Panc1 (cell line): ENCODE data around the gene COA8. TPM values are rescaled to one million over a fixed set of nuclear protein-coding genes. Genes with fewer than 3 reads are reported as not detected.

Experiments used
- ATAC-seq: fragments of 200-7000 bp; cut with Tn5 transposase; 2 replicates; pipeline ENCODE4 v1.9.1; 2020; ENCODE audit warnings: mild to moderate bottlenecking, moderate library complexity
- BruUV-seq: library from RNA; stranded (reverse); fragments of 400-500 nt; replicated peaks from 2 replicates; lab custom pipeline; 2021; lab: Mats Ljungman, UMichigan
- CTCF ChIA-PET: fragments of 300-600 bp; sonication (Branson Sonifier 250); formaldehyde crosslinking; loops from one replicate; lab custom pipeline; 2022; ENCODE audit warnings: antibody characterized with exemption; lab: Charles Lee
- POLR2A ChIA-PET: fragments of 300-600 bp; sonication (Branson Sonifier 250); formaldehyde crosslinking; loops from one replicate; lab custom pipeline; 2022; ENCODE audit warnings: antibody characterized with exemption; lab: Charles Lee
- DNase-seq: peaks from one replicate; pipeline ENCODE4 v3.0.0-alpha.2; 2010; ENCODE audit warnings: low read depth, low spot score
- H3K27ac ChIP-seq: 2 replicates; pipeline ENCODE4 v1.5.1; 2011; ENCODE audit warnings: mild to moderate bottlenecking, low read length, inconsistent platforms
- H3K27me3 ChIP-seq: fragments of 200-500 bp; sonication (Bioruptor generic); 2 replicates; pipeline ENCODE4 v1.6.0; 2014; ENCODE audit warnings: low read length, inconsistent platforms; ENCODE audit not compliant: control insufficient read depth, insufficient read depth
- H3K36me3 ChIP-seq: fragments of 200-500 bp; sonication (Bioruptor generic); 2 replicates; pipeline ENCODE4 v1.5.1; 2014; ENCODE audit warnings: inconsistent platforms, mild to moderate bottlenecking, low read length, moderate library complexity; ENCODE audit not compliant: control insufficient read depth, insufficient read depth
- H3K4me1 ChIP-seq: 2 replicates; pipeline ENCODE4 v1.5.1; 2011; ENCODE audit warnings: inconsistent platforms, mild to moderate bottlenecking, low read length, moderate library complexity; ENCODE audit not compliant: control insufficient read depth, insufficient read depth
- H3K4me3 ChIP-seq, 2 experiments: 2 replicates each; pipeline ENCODE4 v1.5.1; 2011 to 2012; ENCODE audit warnings: low read depth in 2 of 2, low read length in 2 of 2, mild to moderate bottlenecking in 2 of 2, inconsistent platforms in 1 of 2, moderate library complexity in 1 of 2
- H3K9me3 ChIP-seq: fragments of 200-500 bp; sonication (Bioruptor generic); 2 replicates; pipeline ENCODE4 v1.5.1; 2014; ENCODE audit warnings: low read depth, mild to moderate bottlenecking, inconsistent platforms, low read length, moderate library complexity; ENCODE audit not compliant: control insufficient read depth, insufficient read depth
- CTCF ChIP-seq: fragments of 450-650 bp; IDR thresholded peaks from 2 replicates; pipeline ENCODE4 v1.5.1; 2017; ENCODE audit warnings: mild to moderate bottlenecking
- POLR2AphosphoS5 ChIP-seq: IDR thresholded peaks from 2 replicates; pipeline ENCODE4 v1.6.1; 2012; ENCODE audit warnings: mild to moderate bottlenecking, low read depth, low read length, moderate library complexity
- SIN3A ChIP-seq: IDR thresholded peaks from 2 replicates; pipeline ENCODE4 v1.6.1; 2012; ENCODE audit warnings: low read depth, mild to moderate bottlenecking, low read length, moderate library complexity, borderline replicate concordance; ENCODE audit not compliant: insufficient read depth
- TCF7L2 ChIP-seq: IDR thresholded peaks from 2 replicates; pipeline ENCODE4 v1.6.1; 2011; ENCODE audit warnings: mild to moderate bottlenecking, low read depth, low read length, inconsistent platforms
- in situ Hi-C: cut with HindIII; loops from 2 replicates; pipeline ENCODE4 v1.10.0; 2016; ENCODE audit warnings: low sequenced_read_pairs, low pct_unique_long_range_greater_than_20kb
- intact Hi-C: fragments of 100-400 bp; cut with micrococcal nuclease; formaldehyde crosslinking; loops from one replicate; pipeline ENCODE4 v1.10.0; 2022; ENCODE audit not compliant: unreplicated experiment
- total RNA-seq: library from RNA; stranded (reverse); gene quantifications from one replicate; pipeline ENCODE4 v1.2.1, GENCODE V29; 2021; ENCODE audit not compliant: unreplicated experiment
- TF ChIP-seq, protein P1 (sequence below), 2 experiments: IDR thresholded peaks; 2 replicates each; pipeline ENCODE4 v1.6.1; 2011 to 2012; ENCODE audit warnings: low read depth in 2 of 2, control low read depth in 1 of 2, low read length in 1 of 2, mild to moderate bottlenecking in 1 of 2, moderate library complexity in 1 of 2; ENCODE audit not compliant: insufficient read depth in 1 of 2

Gene COA8
- total RNA-seq, 1 experiment from 2014 or later: 42.2 TPM

- ATAC-seq: no peak
These were observed 64.6 kb downstream of the COA8 start for GRCh38 chr14:103627073-103628025.

GRCh38 chr14:103628221-103628683 lies 65.5 kb downstream of the COA8 start:
- intact Hi-C loops: no loop called here
- H3K27ac ChIP-seq: peak overlapping the region; percentile 91
- peaks cover 3% of the 10 kb centered on the region for H3K36me3 ChIP-seq
- peak; percentile 60 for ATAC-seq
- in situ Hi-C loops: no loop called here
- POLR2A ChIA-PET: interaction anchor here (0.7 kb wide), 2 partner anchors 40 to 169 kb away, joined by 4 to 5 read pairs; no protein-coding TSS in a partner anchor
- TF ChIP-seq SIN3A (no peak), TCF7L2 (no peak), CTCF (no peak)
- H3K4me1 ChIP-seq: peaks cover 14% of the 10 kb centered on the region
- no peaks in the 10 kb centered on the region for H3K9me3 ChIP-seq
- no peaks in the 10 kb centered on the region for H3K27me3 ChIP-seq
- no peak for DNase-seq
- BruUV-seq: no TSS peak
- CTCF ChIA-PET: no interaction called here
- H3K4me3 ChIP-seq: peak overlapping the region; percentile 75 to 77

More at GRCh38 chr14:103627073-103628025, 64.6 kb downstream of the COA8 start:
- POLR2A ChIA-PET: interaction anchor here (0.6 kb wide), 1 partner anchor 13 kb away, joined by 12 read pairs; no protein-coding TSS in a partner anchor
- in situ Hi-C loops (no loop called here), intact Hi-C loops (no loop called here)
- H3K4me1 ChIP-seq: peaks cover 14% of the 10 kb centered on the region
- TF ChIP-seq, protein P1, sequence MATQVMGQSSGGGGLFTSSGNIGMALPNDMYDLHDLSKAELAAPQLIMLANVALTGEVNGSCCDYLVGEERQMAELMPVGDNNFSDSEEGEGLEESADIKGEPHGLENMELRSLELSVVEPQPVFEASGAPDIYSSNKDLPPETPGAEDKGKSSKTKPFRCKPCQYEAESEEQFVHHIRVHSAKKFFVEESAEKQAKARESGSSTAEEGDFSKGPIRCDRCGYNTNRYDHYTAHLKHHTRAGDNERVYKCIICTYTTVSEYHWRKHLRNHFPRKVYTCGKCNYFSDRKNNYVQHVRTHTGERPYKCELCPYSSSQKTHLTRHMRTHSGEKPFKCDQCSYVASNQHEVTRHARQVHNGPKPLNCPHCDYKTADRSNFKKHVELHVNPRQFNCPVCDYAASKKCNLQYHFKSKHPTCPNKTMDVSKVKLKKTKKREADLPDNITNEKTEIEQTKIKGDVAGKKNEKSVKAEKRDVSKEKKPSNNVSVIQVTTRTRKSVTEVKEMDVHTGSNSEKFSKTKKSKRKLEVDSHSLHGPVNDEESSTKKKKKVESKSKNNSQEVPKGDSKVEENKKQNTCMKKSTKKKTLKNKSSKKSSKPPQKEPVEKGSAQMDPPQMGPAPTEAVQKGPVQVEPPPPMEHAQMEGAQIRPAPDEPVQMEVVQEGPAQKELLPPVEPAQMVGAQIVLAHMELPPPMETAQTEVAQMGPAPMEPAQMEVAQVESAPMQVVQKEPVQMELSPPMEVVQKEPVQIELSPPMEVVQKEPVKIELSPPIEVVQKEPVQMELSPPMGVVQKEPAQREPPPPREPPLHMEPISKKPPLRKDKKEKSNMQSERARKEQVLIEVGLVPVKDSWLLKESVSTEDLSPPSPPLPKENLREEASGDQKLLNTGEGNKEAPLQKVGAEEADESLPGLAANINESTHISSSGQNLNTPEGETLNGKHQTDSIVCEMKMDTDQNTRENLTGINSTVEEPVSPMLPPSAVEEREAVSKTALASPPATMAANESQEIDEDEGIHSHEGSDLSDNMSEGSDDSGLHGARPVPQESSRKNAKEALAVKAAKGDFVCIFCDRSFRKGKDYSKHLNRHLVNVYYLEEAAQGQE (IDR thresholded peaks at IDR 0.05; ENCODE audit: insufficient read depth in 1 of 2, low read depth in 2 of 2, low read length in 1 of 2): no peak
- TF ChIP-seq SIN3A (no peak), CTCF (no peak), TCF7L2 (no peak), POLR2AphosphoS5 (no peak)
- no peak overlapping the region for H3K4me3 ChIP-seq
- CTCF ChIA-PET: no interaction called here
- H3K27ac ChIP-seq: peak overlapping the region; percentile 91
- no peaks in the 10 kb centered on the region for H3K27me3 ChIP-seq
- H3K9me3 ChIP-seq: no peaks in the 10 kb centered on the region
- DNase-seq: no peak
- BruUV-seq: no TSS peak
- peaks cover 3% of the 10 kb centered on the region for H3K36me3 ChIP-seq
